Muscle layer of colon (tissue), 2 donors: ENCODE results near the gene TFIP11.

Source experiments
- H3K27ac ChIP-seq: one replicate; pipeline ENCODE4 v1.7.0; 2013; ENCODE audit warnings: low read depth, mild to moderate bottlenecking, low read length, moderate library complexity
- H3K27me3 ChIP-seq, 2 donors: one replicate each; pipeline ENCODE4 v1.7.0; 2013; ENCODE audit warnings: low read length in 2 of 2, mild to moderate bottlenecking in 2 of 2; ENCODE audit not compliant: insufficient read depth in 2 of 2, control insufficient read depth in 1 of 2
- H3K36me3 ChIP-seq: one replicate; pipeline ENCODE4 v1.7.0; 2013; ENCODE audit warnings: mild to moderate bottlenecking, low read length; ENCODE audit not compliant: insufficient read depth
- H3K4me1 ChIP-seq: one replicate; pipeline ENCODE4 v1.7.0; 2013; ENCODE audit warnings: mild to moderate bottlenecking, low read length; ENCODE audit not compliant: insufficient read depth
- H3K4me3 ChIP-seq, 2 donors: one replicate each; pipeline ENCODE4 v1.7.0; 2013; ENCODE audit warnings: low read length in 2 of 2, low read depth in 1 of 2, mild to moderate bottlenecking in 1 of 2, moderate library complexity in 1 of 2
- H3K9ac ChIP-seq: one replicate; pipeline ENCODE4 v1.7.0; 2013; ENCODE audit warnings: low read length
- H3K9me3 ChIP-seq: one replicate; pipeline ENCODE4 v1.7.0; 2013; ENCODE audit warnings: mild to moderate bottlenecking, low read length
- donor health status: abdominal sarcoma.
- donor health status: Adenocarcinoma of cecum.

Gene TFIP11

GRCh38 chr22:26499188-26499703 lies 13.0 kb downstream of the TFIP11 start:
- Histone ChIP-seq H3K27me3 (no peaks in the 10 kb centered on the region), H3K9me3 (no peaks in the 10 kb centered on the region), H3K4me1 (no peaks in the 10 kb centered on the region), H3K27ac (no peak overlapping the region), H3K4me3 (no peak overlapping the region), H3K36me3 (peaks cover 84% of the 10 kb centered on the region), H3K9ac (no peak overlapping the region)

- Histone ChIP-seq H3K4me3 (no peak overlapping the region), H3K9ac (no peak overlapping the region), H3K27me3 (no peaks in the 10 kb centered on the region), H3K4me1 (no peaks in the 10 kb centered on the region), H3K27ac (no peak overlapping the region), H3K9me3 (no peaks in the 10 kb centered on the region), H3K36me3 (peaks cover 81% of the 10 kb centered on the region)
Measured at GRCh38 chr22:26496456-26496855, 15.8 kb downstream of the TFIP11 start.

GRCh38 chr22:26494506-26494905 lies 17.8 kb downstream of the TFIP11 start:
- no peak overlapping the region for H3K4me3 ChIP-seq
- no peak overlapping the region for H3K9ac ChIP-seq
- H3K27ac ChIP-seq = no peak overlapping the region
- peaks cover 82% of the 10 kb centered on the region for H3K36me3 ChIP-seq
- no peaks in the 10 kb centered on the region for H3K9me3 ChIP-seq
- H3K27me3 ChIP-seq = no peaks in the 10 kb centered on the region
- no peaks in the 10 kb centered on the region for H3K4me1 ChIP-seq

GRCh38 chr22:26492220-26492619 lies 20.1 kb downstream of the TFIP11 start:
- Histone ChIP-seq H3K4me3 (no peak overlapping the region), H3K4me1 (no peaks in the 10 kb centered on the region), H3K9ac (no peak overlapping the region), H3K36me3 (peaks cover 85% of the 10 kb centered on the region), H3K27ac (no peak overlapping the region), H3K27me3 (no peaks in the 10 kb centered on the region), H3K9me3 (no peaks in the 10 kb centered on the region)

GRCh38 chr22:26489447-26490036 lies 22.7 kb downstream of the TFIP11 start:
- peaks cover 9% of the 10 kb centered on the region for H3K4me1 ChIP-seq
- H3K4me3 ChIP-seq = no peak overlapping the region
- no peaks in the 10 kb centered on the region for H3K27me3 ChIP-seq
- no peak overlapping the region for H3K27ac ChIP-seq
- no peaks in the 10 kb centered on the region for H3K9me3 ChIP-seq
- no peak overlapping the region for H3K9ac ChIP-seq
- peaks cover 61% of the 10 kb centered on the region for H3K36me3 ChIP-seq

- H3K9ac ChIP-seq = no peak overlapping the region
- H3K27ac ChIP-seq = no peak overlapping the region
- no peaks in the 10 kb centered on the region for H3K9me3 ChIP-seq
- H3K27me3 ChIP-seq = no peaks in the 10 kb centered on the region
- peaks cover 47% of the 10 kb centered on the region for H3K36me3 ChIP-seq
- peaks cover 17% of the 10 kb centered on the region for H3K4me1 ChIP-seq
- H3K4me3 ChIP-seq = no peak overlapping the region
Measured at GRCh38 chr22:26487996-26488395, 24.3 kb downstream of the TFIP11 start.

GRCh38 chr22:26486394-26486793 lies 25.9 kb downstream of the TFIP11 start:
- H3K9ac ChIP-seq = no peak overlapping the region
- H3K27ac ChIP-seq = no peak overlapping the region
- peaks cover 33% of the 10 kb centered on the region for H3K36me3 ChIP-seq
- no peak overlapping the region for H3K4me3 ChIP-seq
- H3K9me3 ChIP-seq = no peaks in the 10 kb centered on the region
- no peaks in the 10 kb centered on the region for H3K27me3 ChIP-seq
- peaks cover 33% of the 10 kb centered on the region for H3K4me1 ChIP-seq

- Histone ChIP-seq H3K36me3 (peaks cover 28% of the 10 kb centered on the region), H3K27ac (no peak overlapping the region), H3K4me1 (peaks cover 38% of the 10 kb centered on the region), H3K4me3 (no peak overlapping the region), H3K27me3 (no peaks in the 10 kb centered on the region), H3K9me3 (no peaks in the 10 kb centered on the region), H3K9ac (no peak overlapping the region)
Measured at GRCh38 chr22:26485806-26486390, 26.4 kb downstream of the TFIP11 start.

GRCh38 chr22:26485013-26485412 lies 27.3 kb downstream of the TFIP11 start:
- H3K27me3 ChIP-seq = no peaks in the 10 kb centered on the region
- peaks cover 23% of the 10 kb centered on the region for H3K36me3 ChIP-seq
- no peaks in the 10 kb centered on the region for H3K9me3 ChIP-seq
- H3K4me1 ChIP-seq = peaks cover 46% of the 10 kb centered on the region
- H3K4me3 ChIP-seq = no peak overlapping the region
- no peak overlapping the region for H3K27ac ChIP-seq
- H3K9ac ChIP-seq = no peak overlapping the region

- H3K27ac ChIP-seq = peak overlapping the region; percentile 96
- no peaks in the 10 kb centered on the region for H3K27me3 ChIP-seq
- H3K4me3 ChIP-seq = peak overlapping the region; percentile 94 to 95
- no peaks in the 10 kb centered on the region for H3K9me3 ChIP-seq
- peak overlapping the region; percentile 18 for H3K9ac ChIP-seq
- H3K4me1 ChIP-seq = peaks cover 46% of the 10 kb centered on the region
- H3K36me3 ChIP-seq = peaks cover 17% of the 10 kb centered on the region
Measured at GRCh38 chr22:26484360-26484706, 27.9 kb downstream of the TFIP11 start.

- Histone ChIP-seq H3K9me3 (no peaks in the 10 kb centered on the region), H3K27ac (peak within 1 kb of the TSS; percentile 96), H3K27me3 (no peaks in the 10 kb centered on the region), H3K36me3 (peaks cover 11% of the 10 kb centered on the region), H3K4me1 (peaks cover 46% of the 10 kb centered on the region), H3K9ac (peak within 1 kb of the TSS; percentile 97), H3K4me3 (peak within 1 kb of the TSS; percentile 94 to 95)
Measured at GRCh38 chr22:26483439-26484359, 28.6 kb downstream of the TFIP11 start, which contains the start of the genes HPS4 and SRRD. TSS of gene HPS4 (minus strand) at chr22:26483783. CDS start at chr22:26481762, 2,021 bp downstream. TSS of gene SRRD (plus strand) at chr22:26483877. CDS start at chr22:26483891, 14 bp downstream.
